BJ (cell line): ENCODE data around the gene STYXL1. TPM values are rescaled to one million over a fixed set of nuclear protein-coding genes. Genes with fewer than 3 reads are reported as not detected.

ENCODE experiments used
- CTCF ChIA-PET: fragments of 350-600 bp; formaldehyde crosslinking; extraction: SDS; loops from one replicate; lab custom pipeline; 2021; ENCODE audit warnings: antibody characterized with exemption, inconsistent platforms; lab: Yijun Ruan, JAX
- POLR2A ChIA-PET: fragments of 300-600 bp; sonication (Branson Sonifier 250); formaldehyde crosslinking; extraction: SDS; loops from one replicate; lab custom pipeline; 2021; ENCODE audit warnings: antibody characterized with exemption; lab: Charles Lee
- DNase-seq: peaks from one replicate; pipeline ENCODE4 v3.0.0-alpha.2; 2011; ENCODE audit warnings: low read depth
- H3K27me3 ChIP-seq: 2 replicates; pipeline ENCODE4 v1.6.0; 2011; ENCODE audit warnings: low read length; ENCODE audit not compliant: control insufficient read depth, insufficient read depth
- H3K36me3 ChIP-seq: 2 replicates; pipeline ENCODE4 v1.5.1; 2011; ENCODE audit warnings: low read length; ENCODE audit not compliant: control insufficient read depth, insufficient read depth
- H3K4me3 ChIP-seq: 2 replicates; pipeline ENCODE4 v1.5.1; 2011; ENCODE audit warnings: low read depth, mild to moderate bottlenecking, control low read depth, low read length
- CTCF ChIP-seq: IDR thresholded peaks from 2 replicates; pipeline ENCODE4 v1.5.1; 2011; ENCODE audit warnings: low read depth, mild to moderate bottlenecking, control low read depth, inconsistent platforms, low read length, moderate library complexity; ENCODE audit not compliant: insufficient read depth
- polyA plus RNA-seq: library from polyadenylated mRNA; depleted of rRNA; stranded (reverse); fragments of >200 nt; gene quantifications from 2 replicates; pipeline ENCODE4 v1.2.3, GENCODE V29; 2011

The STYXL1 gene
- polyA plus RNA-seq, 1 experiment: 64.7 TPM

- Histone ChIP-seq H3K4me3 (no peak overlapping the region), H3K36me3 (peaks cover 19% of the 10 kb centered on the region), H3K27me3 (no peaks in the 10 kb centered on the region)
- no peak for DNase-seq
- TF ChIP-seq CTCF: no peak
- ChIA-PET POLR2A (no interaction called here), CTCF (no interaction called here)
Observed at GRCh38 chr7:75977743-75978142, 70.1 kb downstream of the STYXL1 start.

DNA sequence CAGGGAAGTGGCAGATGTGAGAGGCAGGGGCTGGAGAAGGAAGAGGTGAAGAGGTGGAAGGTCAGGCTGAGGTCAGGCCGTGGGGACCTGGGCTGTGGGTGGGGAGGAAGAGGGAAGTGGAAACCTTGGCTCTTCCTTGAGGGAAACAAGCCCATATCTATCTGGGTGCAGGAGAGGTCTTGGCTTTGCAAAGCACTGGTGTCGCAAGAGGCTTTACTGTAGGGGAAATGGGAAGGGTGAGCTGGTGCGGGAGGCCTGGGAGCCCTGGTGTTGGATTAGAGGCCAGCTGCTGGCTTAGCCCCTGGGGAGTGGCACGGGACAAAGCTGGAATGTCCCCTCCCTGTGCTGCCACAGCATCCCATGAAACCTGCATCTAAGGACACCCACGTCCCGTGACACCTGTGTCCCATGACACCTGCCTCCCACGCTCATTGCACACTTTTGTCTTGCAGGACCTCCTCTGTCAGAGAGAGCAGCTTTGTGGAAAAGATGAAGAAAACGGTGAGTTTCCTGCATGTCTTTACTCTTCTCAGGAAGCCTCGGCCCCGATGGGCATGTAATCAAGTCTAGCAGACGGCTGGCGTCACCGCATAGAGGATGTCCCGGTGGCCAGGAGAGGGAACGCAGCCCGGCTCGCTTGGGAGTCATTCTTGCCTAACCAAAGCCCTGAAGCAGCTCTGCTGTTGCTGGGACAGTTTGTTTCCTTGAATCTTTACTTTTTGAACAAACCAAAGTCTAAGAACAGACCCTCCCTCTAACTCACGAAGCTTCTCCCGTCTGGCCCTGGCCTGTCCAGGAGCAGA lies 75.6 kb downstream of the STYXL1 start:
- no peak for DNase-seq
- ChIA-PET POLR2A (no interaction called here), CTCF (interaction anchor here (0.6 to 1.3 kb wide), 2 partner anchors 22 to 352 kb away, joined by 3 to 4 read pairs; partner anchors contain the start of gene TMEM120A)
- H3K36me3 ChIP-seq: peaks cover 6% of the 10 kb centered on the region; the same call in 1 of the 2 replicates
- H3K27me3 ChIP-seq: no peaks in the 10 kb centered on the region
- no peak for TF ChIP-seq CTCF
- no peak overlapping the region for H3K4me3 ChIP-seq

DNA sequence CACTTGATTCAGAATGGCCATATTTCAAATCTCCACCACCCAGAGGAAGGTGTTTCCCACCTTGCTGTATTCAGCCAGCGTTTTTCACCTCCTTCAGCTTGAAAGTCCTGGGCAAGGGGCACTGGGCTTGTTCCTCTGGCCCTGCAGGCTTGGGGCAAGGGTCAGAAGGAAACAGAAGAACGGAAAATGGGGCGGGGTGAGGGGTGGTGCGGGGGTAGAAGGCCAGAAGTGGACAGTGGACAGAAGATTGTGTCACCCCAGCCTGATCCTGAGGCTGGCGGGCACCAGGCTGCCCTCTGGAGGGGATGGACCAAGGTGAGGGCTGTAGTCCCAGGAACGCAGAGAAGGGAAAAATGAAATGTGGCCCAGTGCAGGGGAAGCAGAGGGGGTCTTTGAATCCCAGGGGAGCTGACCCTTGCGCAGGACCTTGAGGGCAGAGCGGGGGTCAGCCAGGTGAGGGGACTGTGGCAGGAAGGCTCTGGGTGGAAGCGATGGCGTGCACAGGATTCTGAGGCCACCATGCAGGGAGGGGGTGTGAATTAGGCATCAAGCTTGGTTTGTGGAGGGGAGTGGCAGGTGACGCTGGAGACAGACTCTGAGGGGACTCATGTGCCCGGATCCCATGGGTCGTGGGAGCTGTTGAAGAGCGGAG lies 76.4 kb downstream of the STYXL1 start:
- POLR2A ChIA-PET: no interaction called here
- TF ChIP-seq CTCF: no peak

DNA sequence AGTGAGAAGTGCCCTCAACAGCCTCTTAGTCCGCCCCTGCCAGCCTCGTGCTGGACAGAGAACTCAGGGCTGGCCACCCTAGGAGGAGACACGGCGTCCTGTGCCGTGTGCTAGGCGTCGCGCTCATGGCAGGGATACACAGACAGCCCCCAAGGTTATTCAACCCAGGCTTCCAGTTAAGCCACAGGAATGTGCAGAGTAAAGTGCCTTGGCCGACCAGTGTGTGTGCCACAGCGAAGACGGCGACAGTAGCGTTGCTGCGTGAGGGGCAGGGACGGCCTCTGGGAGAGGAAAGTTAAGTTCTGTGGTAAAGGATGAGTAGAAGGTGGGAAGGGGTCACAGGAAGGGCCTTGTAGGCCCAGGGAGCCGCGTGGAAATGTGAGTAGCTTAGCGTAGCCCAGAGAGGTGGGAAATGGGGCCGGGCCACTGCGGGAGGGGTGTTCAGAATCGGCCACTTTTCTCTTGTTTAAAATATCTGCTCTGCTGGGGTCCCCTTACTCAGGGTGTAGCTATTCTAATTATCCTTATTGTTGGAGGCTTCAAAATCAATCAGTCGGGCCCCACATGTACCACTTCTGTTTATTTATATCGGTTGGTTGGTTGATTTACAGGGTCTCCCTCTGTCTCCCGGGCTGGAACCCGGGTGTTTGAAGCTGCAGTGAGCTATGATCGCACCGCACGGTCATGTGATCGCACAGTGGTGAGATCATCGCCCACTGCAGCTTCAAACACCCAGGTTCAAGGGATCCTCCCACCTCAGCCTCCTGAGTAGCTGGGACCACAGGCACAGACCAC lies 77.9 kb downstream of the STYXL1 start:
- ChIA-PET POLR2A (no interaction called here), CTCF (no interaction called here)
- no peaks in the 10 kb centered on the region for H3K27me3 ChIP-seq
- peaks cover 5% of the 10 kb centered on the region; the same call in 1 of the 2 replicates for H3K36me3 ChIP-seq
- no peak for TF ChIP-seq CTCF
- DNase-seq: no peak
- no peak overlapping the region for H3K4me3 ChIP-seq

More for the DNA sequence above, 76.4 kb downstream of the STYXL1 start:
- H3K27me3 ChIP-seq: no peaks in the 10 kb centered on the region
- CTCF ChIA-PET: no interaction called here
- peaks cover 6% of the 10 kb centered on the region; the same call in 1 of the 2 replicates for H3K36me3 ChIP-seq
- H3K4me3 ChIP-seq: no peak overlapping the region
- no peak for DNase-seq

DNA sequence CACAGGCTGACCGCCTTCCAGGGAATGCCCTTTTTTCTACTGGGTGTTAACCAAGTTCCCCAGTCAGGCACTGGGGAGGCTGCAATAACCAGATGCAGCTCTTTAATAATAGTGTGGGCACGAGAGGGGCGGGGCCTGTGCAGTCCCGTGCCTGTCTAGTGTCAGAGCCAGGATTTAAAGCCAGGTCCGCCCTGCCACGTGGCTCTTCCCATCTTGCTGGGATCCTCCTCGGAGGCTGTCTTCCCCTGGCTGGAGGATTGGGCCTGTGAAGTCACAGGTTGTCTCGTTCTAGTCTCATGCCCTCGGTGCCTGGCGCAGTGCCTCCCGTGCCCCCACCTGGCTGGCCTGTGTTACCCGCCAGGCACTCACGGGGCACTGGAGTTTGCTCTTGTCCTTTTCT lies 78.6 kb downstream of the STYXL1 start:
- no peak overlapping the region for H3K4me3 ChIP-seq
- DNase-seq: no peak
- no peaks in the 10 kb centered on the region for H3K27me3 ChIP-seq
- ChIA-PET POLR2A (no interaction called here), CTCF (no interaction called here)
- no peak for TF ChIP-seq CTCF
- H3K36me3 ChIP-seq: peaks cover 5% of the 10 kb centered on the region; the same call in 1 of the 2 replicates
